ENCODE data around the gene CIITA.

Gene CIITA

GRCh38 chr16:10851512-10851911 lies 25.5 kb upstream of the CIITA start:
- FAIRE-seq (no peak), DNase-seq (ENCODE audit: low spot score) (no peak)

GRCh38 chr16:10852286-10852685 lies 24.7 kb upstream of the CIITA start:
- FAIRE-seq, result no peak
- DNase-seq (ENCODE audit: low spot score), result no peak

GRCh38 chr16:10852948-10853347 lies 24.1 kb upstream of the CIITA start:
- no peak for DNase-seq (ENCODE audit: low spot score)
- no peak for FAIRE-seq

GRCh38 chr16:10856042-10856441 lies 21.0 kb upstream of the CIITA start:
- DNase-seq (ENCODE audit: low spot score) (no peak), FAIRE-seq (no peak)

GRCh38 chr16:10858203-10858602 lies 18.8 kb upstream of the CIITA start:
- FAIRE-seq (no peak), DNase-seq (ENCODE audit: low spot score) (no peak)

- DNase-seq (ENCODE audit: low spot score) (no peak), FAIRE-seq (no peak)
These were observed 18.0 kb upstream of the CIITA start for GRCh38 chr16:10859020-10859419.

GRCh38 chr16:10859658-10860057 lies 17.3 kb upstream of the CIITA start:
- DNase-seq (ENCODE audit: low spot score) (no peak), FAIRE-seq (no peak)

GRCh38 chr16:10862438-10862837 lies 14.6 kb upstream of the CIITA start:
- DNase-seq (ENCODE audit: low spot score) (peak; percentile 87), FAIRE-seq (peak; percentile 79)

- FAIRE-seq, result no peak
- DNase-seq (ENCODE audit: low spot score), result no peak
These were observed 10.7 kb upstream of the CIITA start for GRCh38 chr16:10865991-10866966.

GRCh38 chr16:10867199-10867598 lies 9.8 kb upstream of the CIITA start:
- FAIRE-seq, result no peak
- DNase-seq (ENCODE audit: low spot score), result no peak

GRCh38 chr16:10868104-10868595 lies 8.9 kb upstream of the CIITA start:
- no peak for DNase-seq (ENCODE audit: low spot score)
- FAIRE-seq, result no peak

GRCh38 chr16:10868596-10869469 lies 8.2 kb upstream of the CIITA start:
- DNase-seq (ENCODE audit: low spot score) (no peak), FAIRE-seq (no peak)

GRCh38 chr16:10870137-10870776 lies 6.7 kb upstream of the CIITA start:
- DNase-seq (ENCODE audit: low spot score), result no peak
- no peak for FAIRE-seq

- DNase-seq (ENCODE audit: low spot score), result no peak
- no peak for FAIRE-seq
These were observed 6.2 kb upstream of the CIITA start for GRCh38 chr16:10870808-10871156.

GRCh38 chr16:10871157-10871991 lies 5.6 kb upstream of the CIITA start:
- FAIRE-seq, result peak; percentile 83
- peak; percentile 84 for DNase-seq (ENCODE audit: low spot score)

- FAIRE-seq (no peak), DNase-seq (ENCODE audit: low spot score) (no peak)
These were observed 687 bp upstream of the CIITA start for GRCh38 chr16:10876315-10876714.

GRCh38 chr16:10877472-10877946 lies 507 bp downstream of the CIITA start:
- FAIRE-seq, result no peak
- DNase-seq (ENCODE audit: low spot score), result no peak

GRCh38 chr16:10878328-10878643 lies 1.3 kb downstream of the CIITA start:
- DNase-seq (ENCODE audit: low spot score) (no peak), FAIRE-seq (no peak)

- FAIRE-seq, result no peak
- DNase-seq (ENCODE audit: low spot score), result peak; percentile 8
These were observed 1.9 kb downstream of the CIITA start for GRCh38 chr16:10878644-10879501.

Data from RCC 7860 (cell line).